ENCODE data around the gene CDNF.
"Not testable (repeated sequence)": the region's sequence is repeated elsewhere in the genome, so short reads cannot be mapped to it uniquely, and the experiment has no call there.

CDNF gene

DNA sequence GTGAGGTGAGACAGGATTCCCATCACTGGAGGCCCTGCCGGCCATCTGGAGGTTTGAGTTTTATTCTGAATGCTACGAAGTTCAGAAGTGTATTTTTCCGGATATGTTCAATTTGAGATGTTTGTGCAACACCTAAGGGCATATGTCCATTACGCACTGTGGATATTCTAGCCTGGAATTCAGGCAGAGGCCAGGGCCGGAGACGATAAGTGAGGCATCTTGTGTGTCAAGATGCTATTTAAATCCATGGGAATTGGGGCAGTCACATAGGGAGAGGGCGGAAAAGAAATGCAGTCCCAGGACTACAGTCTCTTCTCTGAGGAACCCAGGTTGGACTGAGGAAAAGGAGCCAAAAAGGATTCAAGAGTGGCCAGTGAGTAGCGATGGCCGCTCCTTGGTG, 38.9 kb upstream of the CDNF start:
- DNase-seq (ENCODE audit: low spot score) = no peak
- peak overlapping the region in 1 of 2 donors; percentile 5 for H3K27ac ChIP-seq
- peak overlapping the region; percentile 96 for H3K4me3 ChIP-seq
- TF ChIP-seq, protein P1, sequence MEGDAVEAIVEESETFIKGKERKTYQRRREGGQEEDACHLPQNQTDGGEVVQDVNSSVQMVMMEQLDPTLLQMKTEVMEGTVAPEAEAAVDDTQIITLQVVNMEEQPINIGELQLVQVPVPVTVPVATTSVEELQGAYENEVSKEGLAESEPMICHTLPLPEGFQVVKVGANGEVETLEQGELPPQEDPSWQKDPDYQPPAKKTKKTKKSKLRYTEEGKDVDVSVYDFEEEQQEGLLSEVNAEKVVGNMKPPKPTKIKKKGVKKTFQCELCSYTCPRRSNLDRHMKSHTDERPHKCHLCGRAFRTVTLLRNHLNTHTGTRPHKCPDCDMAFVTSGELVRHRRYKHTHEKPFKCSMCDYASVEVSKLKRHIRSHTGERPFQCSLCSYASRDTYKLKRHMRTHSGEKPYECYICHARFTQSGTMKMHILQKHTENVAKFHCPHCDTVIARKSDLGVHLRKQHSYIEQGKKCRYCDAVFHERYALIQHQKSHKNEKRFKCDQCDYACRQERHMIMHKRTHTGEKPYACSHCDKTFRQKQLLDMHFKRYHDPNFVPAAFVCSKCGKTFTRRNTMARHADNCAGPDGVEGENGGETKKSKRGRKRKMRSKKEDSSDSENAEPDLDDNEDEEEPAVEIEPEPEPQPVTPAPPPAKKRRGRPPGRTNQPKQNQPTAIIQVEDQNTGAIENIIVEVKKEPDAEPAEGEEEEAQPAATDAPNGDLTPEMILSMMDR (IDR thresholded peaks at IDR 0.05) = no peak

DNA sequence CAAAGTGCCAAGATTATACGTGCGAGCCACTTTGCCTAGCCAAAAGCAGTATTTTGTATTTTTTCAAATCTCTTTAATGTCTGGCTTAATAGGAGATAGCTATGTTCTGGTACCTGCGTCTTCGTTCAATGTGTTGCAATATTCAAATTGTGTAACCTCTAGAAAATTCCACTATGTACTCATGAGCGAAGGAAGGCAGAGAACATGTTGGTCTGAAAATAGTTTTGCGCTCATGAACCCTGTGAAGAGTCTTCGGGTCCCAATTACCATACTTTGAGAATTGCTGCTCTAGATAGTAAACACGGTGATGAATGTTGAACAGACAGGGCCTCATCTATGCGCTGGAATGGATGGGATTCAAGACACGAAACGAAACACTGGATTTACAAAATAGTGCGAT, 38.1 kb upstream of the CDNF start:
- TF ChIP-seq, protein P1 (IDR thresholded peaks at IDR 0.05) = no peak
- Histone ChIP-seq H3K27ac (no peak overlapping the region), H3K4me3 (no peak overlapping the region)
- DNase-seq (ENCODE audit: low spot score) = no peak

DNA sequence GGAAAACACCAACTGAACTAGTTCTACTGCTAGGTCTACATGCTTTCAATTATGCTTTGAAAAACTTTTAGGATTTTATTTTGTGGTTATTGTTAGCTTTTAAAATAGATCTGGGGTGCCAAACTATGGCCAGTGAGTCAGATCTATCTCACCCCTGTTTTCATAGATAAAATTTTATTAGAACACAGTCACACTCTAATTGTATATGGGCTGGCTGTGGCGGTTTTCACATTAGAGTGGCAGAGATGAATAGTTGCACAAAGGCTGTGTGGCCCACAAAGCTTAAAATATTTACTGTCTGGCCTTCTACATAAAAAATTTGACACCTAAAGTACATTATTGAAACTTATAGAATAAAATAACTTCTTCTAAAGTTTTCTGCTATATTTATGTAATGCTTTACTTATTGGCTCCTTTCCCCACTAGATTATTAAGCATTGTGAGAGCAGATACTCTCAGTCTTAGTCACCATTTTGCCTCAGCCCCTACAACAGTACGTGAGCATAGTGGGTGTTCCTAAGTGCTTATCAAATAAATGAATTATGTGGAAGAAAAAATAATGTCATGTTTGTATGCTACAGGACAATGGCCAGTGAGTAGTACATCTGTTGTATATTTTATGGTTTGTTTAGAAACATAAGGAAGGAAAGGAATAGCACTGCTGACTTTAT, 35.4 kb upstream of the CDNF start:
- DNase-seq (ENCODE audit: low spot score) = no peak
- TF ChIP-seq, protein P1 (IDR thresholded peaks at IDR 0.05) = no peak
- no peak overlapping the region for H3K4me3 ChIP-seq
- H3K27ac ChIP-seq = no peak overlapping the region

DNA sequence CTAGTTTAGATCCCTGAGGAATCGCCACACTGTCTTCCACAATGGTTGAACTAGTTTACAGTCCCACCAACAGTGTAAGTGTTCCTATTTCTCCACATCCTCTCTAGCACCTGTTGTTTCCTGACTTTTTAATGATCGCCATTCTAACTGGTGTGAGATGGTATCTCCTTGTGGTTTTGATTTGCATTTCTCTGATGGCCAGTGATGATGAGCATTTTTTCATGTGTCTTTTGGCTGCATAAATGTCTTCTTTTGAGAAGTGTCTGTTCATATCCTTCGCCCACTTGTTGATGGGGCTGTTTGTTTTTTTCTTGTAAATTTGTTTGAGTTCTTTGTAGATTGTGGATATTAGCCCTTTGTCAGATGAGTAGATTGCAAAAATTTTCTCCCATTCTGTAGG, 27.0 kb upstream of the CDNF start:
- H3K4me3 ChIP-seq; H3K27ac ChIP-seq; DNase-seq (ENCODE audit: low spot score): not testable (repeated sequence)

DNA sequence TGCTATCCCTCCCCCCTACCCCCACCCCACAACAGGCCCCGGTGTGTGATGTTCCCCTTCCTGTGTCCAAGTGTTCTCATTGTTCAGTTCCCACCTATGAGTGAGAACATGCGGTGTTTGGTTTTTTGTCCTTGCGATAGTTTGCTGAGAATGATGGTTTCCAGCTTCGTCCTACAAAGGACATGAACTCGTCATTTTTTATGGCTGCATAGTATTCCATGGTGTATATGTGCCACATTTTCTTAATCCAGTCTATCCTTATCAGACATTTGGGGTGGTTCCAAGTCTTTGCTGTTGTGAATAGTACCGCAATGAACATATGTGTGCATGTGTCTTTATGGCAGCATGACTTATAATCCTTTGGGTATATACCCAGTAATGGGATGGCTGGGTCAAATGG, 26.6 kb upstream of the CDNF start:
- H3K27ac ChIP-seq; DNase-seq (ENCODE audit: low spot score); H3K4me3 ChIP-seq: not testable (repeated sequence)

DNA sequence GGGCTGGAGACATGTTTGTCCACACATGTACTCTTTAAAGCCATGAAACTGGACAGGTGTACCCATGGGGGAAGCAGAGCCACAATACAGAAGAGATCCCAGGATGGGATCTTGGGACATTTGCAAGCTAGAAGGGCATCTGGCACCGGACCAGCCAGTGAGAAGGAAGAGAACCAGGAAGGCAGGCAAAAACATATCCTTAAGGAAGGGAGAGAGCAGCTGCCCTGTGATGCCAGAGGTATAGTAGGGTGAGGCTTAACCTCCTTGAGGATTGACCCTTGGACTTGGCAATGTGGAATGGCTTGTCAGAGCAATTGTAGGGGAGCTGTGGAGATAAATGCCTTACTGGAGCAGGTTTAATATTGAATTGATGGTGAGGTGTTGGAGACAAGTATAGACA, 23.0 kb upstream of the CDNF start:
- no peak for DNase-seq (ENCODE audit: low spot score)
- Histone ChIP-seq H3K27ac (no peak overlapping the region), H3K4me3 (no peak overlapping the region)
- TF ChIP-seq, protein P1 (IDR thresholded peaks at IDR 0.05) = no peak

DNA sequence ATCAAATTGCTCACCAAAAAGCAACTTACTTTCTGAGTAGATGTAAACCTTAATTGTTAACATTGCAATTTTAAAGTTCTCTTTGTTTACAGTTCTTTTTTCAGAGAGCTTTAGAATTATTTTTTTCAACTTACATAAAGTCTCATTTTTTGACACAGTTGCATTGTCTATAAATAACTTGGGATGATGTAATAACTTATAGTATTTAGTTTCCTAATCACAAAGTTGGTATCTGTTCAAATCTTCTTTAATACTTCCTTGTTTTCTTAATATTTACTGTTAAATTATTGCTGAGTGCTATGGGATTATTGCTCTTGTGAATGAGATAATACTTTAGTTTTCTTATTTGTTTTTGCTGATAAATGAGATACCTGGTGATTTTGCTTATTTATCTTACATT, 21.9 kb upstream of the CDNF start:
- DNase-seq (ENCODE audit: low spot score) = no peak
- Histone ChIP-seq H3K4me3 (no peak overlapping the region), H3K27ac (no peak overlapping the region)
- TF ChIP-seq, protein P1 (IDR thresholded peaks at IDR 0.05) = no peak

DNA sequence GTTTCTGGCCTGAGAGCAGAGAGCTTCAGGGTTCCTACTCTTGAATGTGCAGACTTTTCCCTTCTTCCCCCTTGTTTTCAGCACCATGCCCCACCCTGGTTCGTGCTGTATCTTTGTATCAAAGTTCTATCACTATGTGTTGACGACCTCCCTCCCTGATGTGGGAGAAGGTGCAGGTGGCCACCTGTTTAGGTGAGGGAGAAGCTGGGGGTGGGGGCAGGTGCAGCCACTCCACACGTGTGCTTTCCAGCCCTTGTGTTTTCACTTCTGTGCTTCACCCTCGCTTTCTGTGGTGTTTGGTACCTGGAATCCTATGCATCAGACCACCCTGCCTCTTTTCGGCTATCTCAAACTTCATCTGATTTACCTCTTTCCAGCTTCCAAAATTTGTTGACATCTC, 21.2 kb upstream of the CDNF start:
- H3K27ac ChIP-seq = no peak overlapping the region
- TF ChIP-seq, protein P1 (IDR thresholded peaks at IDR 0.05) = no peak
- no peak for DNase-seq (ENCODE audit: low spot score)
- H3K4me3 ChIP-seq = no peak overlapping the region
